Mesodermal cell (in vitro differentiated cells): ENCODE results near the gene SLC27A1.
A peak's percentile ranks its signal among the peaks of the same experiment; 100 is the strongest.

Source experiments
- H3K27ac ChIP-seq: 2 replicates; pipeline ENCODE4 v1.7.0; 2013; ENCODE audit warnings: mild to moderate bottlenecking, low read depth, low read length, moderate library complexity; ENCODE audit not compliant: severe bottlenecking
- H3K36me3 ChIP-seq: 2 replicates; pipeline ENCODE4 v1.7.1; 2013; ENCODE audit warnings: mild to moderate bottlenecking, low read length, moderate library complexity; ENCODE audit not compliant: control insufficient read depth, insufficient read depth
- H3K4me1 ChIP-seq: one replicate; pipeline ENCODE4 v1.7.1; 2013; ENCODE audit warnings: mild to moderate bottlenecking, low read length; ENCODE audit not compliant: insufficient read depth, control insufficient read depth, poor library complexity, severe bottlenecking
- H3K4me3 ChIP-seq: 2 replicates; pipeline ENCODE4 v1.7.0; 2013; ENCODE audit warnings: low read length, control low read depth, mild to moderate bottlenecking; ENCODE audit not compliant: insufficient read depth, poor library complexity, severe bottlenecking; ENCODE audit errors: extremely low read depth
- H3K9me3 ChIP-seq: 2 replicates; pipeline ENCODE4 v1.7.1; 2013; ENCODE audit warnings: mild to moderate bottlenecking, low read length, moderate library complexity; ENCODE audit not compliant: control insufficient read depth
- WGBS, 2 experiments: methylation state at CpG; one replicate each; pipeline ENCODE4 v1.1.5; 2013; ENCODE audit warnings: missing lambda C conversion rate in 2 of 2; ENCODE audit not compliant: insufficient coverage in 2 of 2; 5-methylcytosine and 5-hydroxymethylcytosine counted together

Gene SLC27A1

DNA sequence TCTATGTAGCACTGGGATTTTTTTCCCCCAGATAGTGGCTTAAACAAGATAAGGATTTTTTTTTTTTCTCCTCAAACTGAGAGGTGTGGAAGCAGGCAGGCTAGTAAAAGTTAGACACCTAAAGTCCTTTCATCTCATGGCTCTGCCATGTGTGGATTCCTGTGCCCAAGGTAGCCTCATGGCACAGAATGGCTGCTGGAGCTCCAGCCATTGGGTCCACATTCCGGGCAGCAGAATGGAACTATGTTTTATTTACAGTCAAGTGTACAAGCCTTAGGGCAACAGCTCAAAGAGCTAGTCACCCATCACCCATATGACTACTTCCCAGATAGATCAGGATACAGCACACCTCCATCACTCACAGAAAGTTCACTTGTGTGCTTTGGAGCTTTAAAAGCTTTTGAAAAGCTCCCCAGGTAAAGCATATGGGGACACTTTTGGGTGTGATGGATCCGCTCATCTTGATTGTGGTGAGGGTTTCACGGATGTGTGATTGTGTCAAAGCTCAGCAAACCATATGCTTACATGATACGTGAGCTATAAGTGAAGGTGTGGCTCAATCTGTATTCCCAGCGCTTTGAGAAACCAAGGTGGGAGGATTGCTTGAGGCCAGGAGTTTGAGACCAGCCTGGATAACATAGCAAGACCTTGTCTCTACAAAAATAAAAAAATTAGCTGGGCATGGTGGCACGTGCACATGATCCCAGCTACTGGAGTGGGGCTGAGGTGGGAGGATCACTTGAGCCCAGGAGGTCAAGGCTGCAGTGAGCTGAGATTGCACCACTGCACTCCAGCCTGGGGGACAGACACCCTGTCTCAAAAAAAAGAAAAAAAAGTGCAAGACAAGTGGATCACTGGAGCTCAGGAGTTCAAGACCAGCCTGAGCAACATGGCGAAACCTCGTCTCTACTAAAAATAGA is 59.2 kb downstream of the SLC27A1 start:
- Histone ChIP-seq H3K27ac (no peak overlapping the region), H3K4me3 (no peak overlapping the region), H3K4me1 (no peaks in the 10 kb centered on the region), H3K9me3 (no peaks in the 10 kb centered on the region), H3K36me3 (no peaks in the 10 kb centered on the region)
- WGBS, 2 experiments, result 93 to 100% methylated on average over 7 of the region's 8 CpGs

DNA sequence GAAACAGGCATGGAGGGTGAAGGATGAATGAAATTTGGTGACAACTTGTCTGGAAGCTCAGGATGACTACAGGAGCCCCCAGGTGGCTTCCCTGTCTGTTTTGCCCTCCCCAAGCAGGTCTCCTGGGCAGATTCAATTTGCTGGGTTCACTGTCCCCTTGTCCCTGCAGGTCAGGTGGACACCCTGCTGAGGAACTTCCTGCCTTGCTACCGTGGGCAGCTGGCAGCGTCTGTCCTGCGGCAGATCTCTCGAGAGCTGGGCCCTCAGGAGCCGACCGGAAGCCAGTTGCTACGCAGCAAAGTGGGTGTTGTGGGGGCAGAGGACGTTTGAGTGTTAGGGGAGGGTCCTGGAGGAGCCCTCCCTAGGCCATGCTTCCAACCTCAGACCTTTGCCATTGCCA is 60.3 kb downstream of the SLC27A1 start:
- Histone ChIP-seq H3K36me3 (no peaks in the 10 kb centered on the region), H3K9me3 (no peaks in the 10 kb centered on the region), H3K4me1 (no peaks in the 10 kb centered on the region), H3K4me3 (no peak overlapping the region), H3K27ac (no peak overlapping the region)
- WGBS, 2 experiments, result 23 to 30% methylated on average over 6 to 7 of the region's 8 CpGs

DNA sequence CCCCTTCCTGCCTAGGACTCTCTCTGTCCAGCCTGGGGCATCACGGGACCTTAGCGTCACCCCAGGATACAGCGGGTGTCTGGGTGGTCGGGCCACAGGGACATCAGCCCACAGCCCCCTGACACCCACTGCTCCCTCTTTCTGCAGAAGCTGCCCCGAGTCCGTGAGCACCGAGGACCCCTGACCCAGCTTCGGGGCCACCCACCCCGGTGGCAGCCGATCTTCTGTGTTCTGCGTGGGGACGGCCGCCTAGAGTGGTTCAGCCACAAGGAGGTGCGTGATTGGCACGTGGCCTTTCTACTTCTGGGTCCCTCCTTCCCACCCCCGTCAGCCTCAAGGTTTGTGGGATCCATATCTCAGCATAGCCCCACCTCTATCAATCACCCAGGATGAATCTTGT is 61.8 kb downstream of the SLC27A1 start:
- Histone ChIP-seq H3K27ac (no peak overlapping the region), H3K4me1 (no peaks in the 10 kb centered on the region), H3K36me3 (no peaks in the 10 kb centered on the region), H3K4me3 (no peak overlapping the region), H3K9me3 (no peaks in the 10 kb centered on the region)
- 96 to 98% methylated on average over 14 to 16 of the region's 16 CpGs for WGBS, 2 experiments

DNA sequence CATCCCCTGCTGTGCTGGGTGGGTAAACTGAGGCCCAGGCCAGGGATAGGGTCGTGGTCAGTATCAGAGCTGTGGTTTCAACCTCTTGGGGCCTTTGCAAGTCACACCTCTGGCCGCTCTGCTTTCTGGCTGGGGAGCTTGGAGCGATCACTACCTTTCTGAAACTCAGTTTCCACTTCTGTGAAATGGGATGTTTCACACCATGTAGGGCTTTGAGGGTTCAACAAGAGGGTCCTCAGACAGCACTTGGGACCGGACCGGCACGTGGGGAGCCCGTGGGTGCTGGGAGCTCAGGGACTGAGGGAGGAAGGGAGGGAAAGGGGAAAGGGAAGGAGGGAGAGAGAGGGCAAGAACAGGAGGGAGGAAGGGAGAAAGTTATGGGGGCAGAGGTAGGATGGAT is 62.2 kb downstream of the SLC27A1 start:
- no peak overlapping the region for H3K4me3 ChIP-seq
- H3K36me3 ChIP-seq, result no peaks in the 10 kb centered on the region
- 67 to 75% methylated on average over 6 to 7 of the region's 7 CpGs for WGBS, 2 experiments
- no peaks in the 10 kb centered on the region for H3K4me1 ChIP-seq
- no peak overlapping the region for H3K27ac ChIP-seq
- no peaks in the 10 kb centered on the region for H3K9me3 ChIP-seq

DNA sequence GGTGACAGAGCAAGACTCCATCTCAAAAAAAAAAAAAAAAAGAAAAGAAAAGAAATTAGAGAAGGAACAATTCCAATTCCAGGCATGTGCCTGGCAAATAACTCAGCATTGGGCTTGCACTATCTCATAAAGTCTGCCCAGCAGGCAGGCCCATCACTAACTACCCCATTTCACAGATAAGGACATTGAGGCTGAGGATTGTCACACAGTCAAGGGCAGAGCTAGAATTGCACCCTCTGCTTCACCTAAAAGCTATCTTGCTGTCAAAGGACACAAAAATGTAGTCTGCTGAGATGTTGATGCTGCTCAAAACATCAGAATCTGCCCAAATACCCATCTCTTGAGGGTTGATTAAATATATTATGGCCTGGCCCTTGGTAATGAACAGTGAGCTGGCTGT is 64.4 kb downstream of the SLC27A1 start:
- H3K4me3 ChIP-seq, result no peak overlapping the region

DNA sequence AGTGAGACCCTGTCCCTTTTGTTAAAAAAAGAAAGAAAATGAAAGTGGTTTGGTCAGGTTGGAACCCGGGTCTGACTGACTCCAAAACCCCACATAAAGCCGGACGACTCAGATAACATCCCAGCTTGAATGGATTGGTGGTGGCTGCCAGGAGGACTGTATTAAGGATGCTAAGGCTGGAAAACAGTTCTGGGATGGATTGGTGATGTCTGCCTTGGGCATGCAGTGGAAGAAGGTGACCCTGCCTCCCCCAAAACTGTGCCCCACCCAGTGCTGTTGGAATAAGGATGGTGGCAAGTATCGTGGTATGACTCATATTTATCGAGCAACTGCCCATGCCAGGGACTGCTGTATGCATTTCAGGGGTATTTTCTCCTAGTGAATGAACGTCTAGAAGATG is 66.6 kb downstream of the SLC27A1 start:
- no peaks in the 10 kb centered on the region for H3K9me3 ChIP-seq
- H3K4me1 ChIP-seq, result no peaks in the 10 kb centered on the region
- H3K4me3 ChIP-seq, result no peak overlapping the region
- WGBS, 2 experiments, result 90 to 91% methylated on average over 6 of the region's 6 CpGs
- no peak overlapping the region for H3K27ac ChIP-seq
- H3K36me3 ChIP-seq, result no peaks in the 10 kb centered on the region

More for the DNA sequence above, 64.4 kb downstream of the SLC27A1 start:
- no peaks in the 10 kb centered on the region for H3K9me3 ChIP-seq
- no peaks in the 10 kb centered on the region for H3K4me1 ChIP-seq
- no peak overlapping the region for H3K27ac ChIP-seq
- no peaks in the 10 kb centered on the region for H3K36me3 ChIP-seq

DNA sequence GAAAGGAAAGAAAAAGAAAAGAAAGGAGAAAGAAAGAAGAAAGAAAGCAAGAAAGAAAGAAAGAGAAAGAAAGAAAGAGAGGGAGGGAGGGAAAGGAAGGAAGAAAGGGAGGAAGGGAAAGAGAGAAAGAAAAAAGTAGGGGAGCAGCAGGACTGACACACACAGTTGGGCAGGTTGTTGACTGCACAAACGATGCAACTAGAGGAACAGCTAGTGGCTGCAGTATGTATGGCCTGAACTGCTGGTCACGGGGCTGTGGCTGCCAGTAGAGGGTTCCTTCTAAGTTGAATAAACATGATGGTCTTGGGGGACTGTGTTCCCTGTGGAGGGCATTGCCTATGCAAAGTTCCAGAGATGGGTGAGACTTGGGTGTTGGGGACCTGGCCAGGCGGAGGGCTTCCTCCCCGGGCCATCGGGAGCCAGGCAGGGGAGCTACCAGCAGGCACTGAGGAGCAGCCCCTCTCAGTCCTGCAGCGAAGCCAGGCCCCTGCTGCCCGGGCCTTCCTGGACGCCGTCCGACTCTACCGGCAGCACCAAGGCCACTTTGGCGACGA is 68.4 kb downstream of the SLC27A1 start:
- Histone ChIP-seq H3K27ac (no peak overlapping the region), H3K4me1 (no peaks in the 10 kb centered on the region), H3K4me3 (peak overlapping the region; percentile 36), H3K9me3 (no peaks in the 10 kb centered on the region), H3K36me3 (no peaks in the 10 kb centered on the region)
- whole genome bisulfite sequencing, 2 experiments, result 3 to 6% methylated on average over 6 to 12 of the region's 13 CpGs

DNA sequence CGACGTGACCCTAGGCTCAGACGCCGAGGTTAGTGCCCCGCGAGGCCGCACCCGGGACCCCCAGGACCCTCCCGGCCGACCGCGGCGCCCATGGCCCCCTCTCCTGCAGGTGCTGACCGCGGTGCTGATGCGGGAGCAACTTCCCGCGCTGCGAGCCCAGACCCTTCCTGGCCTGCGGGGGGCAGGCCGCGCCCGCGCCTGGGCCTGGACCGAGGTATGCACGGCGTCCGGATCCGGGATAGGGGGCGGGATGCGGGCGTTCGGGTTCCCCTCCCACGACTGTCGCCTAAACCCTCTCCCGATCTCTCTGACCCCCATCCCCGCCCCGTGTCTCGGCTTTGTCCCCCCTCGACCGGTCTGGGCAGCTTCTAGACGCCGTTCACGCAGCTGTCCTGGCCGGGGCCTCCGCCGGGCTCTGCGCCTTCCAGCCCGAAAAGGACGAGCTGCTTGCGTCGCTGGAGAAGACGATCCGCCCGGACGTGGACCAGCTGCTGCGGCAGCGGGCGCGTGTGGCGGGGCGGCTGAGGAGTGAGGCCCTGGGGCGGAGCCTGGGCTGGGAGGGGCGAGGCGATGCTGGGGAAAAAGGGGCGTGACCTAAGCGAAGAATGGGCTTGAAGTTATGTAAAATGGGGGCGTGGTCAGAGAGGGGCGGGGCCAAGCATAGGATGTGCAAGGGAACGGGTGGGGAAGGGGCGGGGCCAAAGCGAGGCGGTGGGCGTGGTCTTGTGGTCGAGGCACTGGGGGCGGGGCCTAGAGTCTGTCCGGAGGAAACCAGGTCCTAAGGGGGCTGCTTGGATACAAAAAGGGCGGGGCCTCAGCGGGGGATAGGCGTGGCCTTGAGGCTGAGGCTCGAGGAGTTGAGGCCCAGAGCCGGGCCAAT is 69.2 kb downstream of the SLC27A1 start:
- 1% methylated on average over 71 to 72 of the region's 82 CpGs for WGBS, 2 experiments
- H3K4me1 ChIP-seq, result no peaks in the 10 kb centered on the region
- H3K36me3 ChIP-seq, result no peaks in the 10 kb centered on the region
- no peak overlapping the region for H3K27ac ChIP-seq
- peak overlapping the region; percentile 36 for H3K4me3 ChIP-seq
- H3K9me3 ChIP-seq, result no peaks in the 10 kb centered on the region

DNA sequence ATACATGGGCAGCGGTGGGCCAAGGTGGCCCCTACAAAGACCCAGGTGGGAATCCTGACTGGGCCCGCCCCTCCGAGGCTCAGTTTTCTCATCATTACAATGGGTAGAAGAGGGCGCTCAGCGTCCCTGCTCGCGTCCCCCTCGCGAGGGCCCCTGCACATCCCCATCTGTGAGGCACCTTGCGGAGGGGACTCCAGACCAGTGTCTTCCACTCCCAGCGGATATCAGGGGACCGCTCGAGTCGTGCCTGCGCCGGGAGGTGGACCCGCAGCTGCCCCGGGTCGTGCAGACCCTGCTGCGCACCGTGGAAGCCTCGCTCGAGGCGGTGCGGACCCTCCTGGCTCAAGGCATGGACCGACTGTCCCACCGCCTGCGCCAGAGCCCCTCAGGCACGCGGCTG is 69.8 kb downstream of the SLC27A1 start:
- no peak overlapping the region for H3K4me3 ChIP-seq
- H3K9me3 ChIP-seq, result no peaks in the 10 kb centered on the region
- no peaks in the 10 kb centered on the region for H3K4me1 ChIP-seq
- 93% methylated on average over 17 to 30 of the region's 30 CpGs for WGBS, 2 experiments
- no peak overlapping the region for H3K27ac ChIP-seq
- H3K36me3 ChIP-seq, result no peaks in the 10 kb centered on the region

DNA sequence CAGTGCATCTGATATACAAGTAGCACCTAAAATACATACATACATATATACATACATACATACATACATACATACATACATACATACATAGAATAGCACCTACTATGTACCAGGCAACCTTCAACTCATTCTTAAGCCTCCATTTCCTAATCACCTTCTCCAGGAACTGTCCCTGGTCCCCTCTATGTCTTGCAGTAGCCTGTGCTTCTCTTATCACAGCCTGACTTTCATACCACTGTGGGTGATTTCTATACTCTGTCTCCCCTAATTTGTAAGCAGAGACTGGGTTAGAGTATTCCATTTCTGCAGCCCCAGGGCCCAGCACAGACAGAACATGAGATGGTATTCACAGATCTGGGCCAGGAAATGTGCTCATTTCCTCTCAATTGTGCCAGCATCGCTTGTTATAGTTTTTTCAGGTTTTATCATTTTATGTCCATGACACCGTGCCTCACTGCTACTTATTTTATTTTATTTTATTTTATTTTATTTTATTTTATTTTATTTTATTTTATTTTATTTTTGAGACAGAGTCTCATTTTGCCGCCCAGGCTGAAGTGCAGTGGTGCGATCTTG is 70.9 kb downstream of the SLC27A1 start:
- no peaks in the 10 kb centered on the region for H3K4me1 ChIP-seq
- H3K4me3 ChIP-seq, result no peak overlapping the region
- no peak overlapping the region for H3K27ac ChIP-seq
- no peaks in the 10 kb centered on the region for H3K36me3 ChIP-seq
- WGBS, 2 experiments, result 100% methylated on average over 1 of the region's 4 CpGs; no CpG with 5 or more reads in 1 of the 2 experiments
- H3K9me3 ChIP-seq, result no peaks in the 10 kb centered on the region
